Hematopoietic multipotent progenitor cell (in vitro differentiated cells): ENCODE data around the gene FAM118B. TPM values are rescaled to one million over a fixed set of nuclear protein-coding genes. Genes with fewer than 3 reads are reported as not detected.
"Not testable (repeated sequence)": the region's sequence is repeated elsewhere in the genome, so short reads cannot be mapped to it uniquely, and the experiment has no call there.

Experiments used
- DNase-seq, 3 donors: peaks; one replicate each; pipeline ENCODE4 v3.0.0-alpha.2; 2011 to 2015; ENCODE audit warnings: low read depth in 2 of 3, low spot score in 2 of 3
- small RNA-seq: library from RNA; depleted of rRNA; stranded (forward); fragments of <200 nt; gene quantifications from one replicate; pipeline ENCODE3, GENCODE V24; 2012
- total RNA-seq: library from RNA; depleted of rRNA; stranded (reverse); fragments of >200 nt; gene quantifications from one replicate; pipeline ENCODE4 v1.2.3, GENCODE V29; 2012

The FAM118B gene
- total RNA-seq, 1 donor: 7.0 TPM

- DNase-seq: peak in 2 of 3 donors; percentile 70 to 86
These were observed 96.1 kb downstream of the FAM118B start for GRCh38 chr11:126307706-126308105.

GRCh38 chr11:126308271-126308671 is 96.7 kb downstream of the FAM118B start:
- DNase-seq: no peak

- DNase-seq: not testable (repeated sequence)
These were observed 97.2 kb downstream of the FAM118B start for GRCh38 chr11:126308771-126309170.

GRCh38 chr11:126310200-126310991 is 98.8 kb downstream of the FAM118B start:
- peak in 2 of 3 donors; percentile 70 to 78 for DNase-seq

- DNase-seq: no peak
These were observed 99.4 kb downstream of the FAM118B start for GRCh38 chr11:126310992-126311310.

GRCh38 chr11:126311401-126312291 is 100.1 kb downstream of the FAM118B start:
- DNase-seq: peak in 2 of 3 donors; percentile 25 to 61

Small RNA genes within 50 kb of the gene (small RNA-seq; reads per million reads assigned to genes)
- not detected for gene AP001893.2
- not detected for gene RN7SL351P
- gene RNU4-86P: not detected

Other genes with a start within 250 kb of the FAM118B start
- gene CDON, start 148.9 kb upstream of the FAM118B start, total RNA-seq: 0.27 TPM
- 66.8 TPM for gene RPUSD4, start 132 bp upstream of the FAM118B start, total RNA-seq
- gene SRPRA, start 57.1 kb downstream of the FAM118B start, total RNA-seq: 113 TPM
- gene FOXRED1, start 57.4 kb downstream of the FAM118B start, total RNA-seq: 17.2 TPM
- 6.5 TPM for gene TIRAP, start 71.3 kb downstream of the FAM118B start, total RNA-seq
- gene DCPS, start 92.3 kb downstream of the FAM118B start, total RNA-seq: 18.9 TPM
- 37.7 TPM for gene ST3GAL4, start 143.9 kb downstream of the FAM118B start, total RNA-seq